HEK293 (cell line): Measurements from ENCODE around the gene ADIPOR2.
"Not testable (repeated sequence)": the region's sequence is repeated elsewhere in the genome, so short reads cannot be mapped to it uniquely, and the experiment has no call there.

Source experiments
- CTCF ChIP-seq: fragments of 450-650 bp; formaldehyde crosslinking; IDR thresholded peaks from 2 replicates; pipeline ENCODE4 v1.5.1; 2016; ENCODE audit warnings: missing biosample characterization, missing genetic modification characterization
- GLI4 ChIP-seq: fragments of 450-650 bp; formaldehyde crosslinking; IDR thresholded peaks from 2 replicates; pipeline ENCODE4 v1.5.1; 2016; ENCODE audit warnings: missing biosample characterization, missing genetic modification characterization
- YY1 ChIP-seq: fragments of 450-650 bp; formaldehyde crosslinking; IDR thresholded peaks from 2 replicates; pipeline ENCODE4 v1.5.1; 2018; ENCODE audit warnings: missing biosample characterization, missing genetic modification characterization
- ZBTB17 ChIP-seq: fragments of 450-650 bp; formaldehyde crosslinking; IDR thresholded peaks from 2 replicates; pipeline ENCODE4 v1.5.1; 2016; ENCODE audit warnings: missing biosample characterization, missing genetic modification characterization
- ZNF114 ChIP-seq: fragments of 450-650 bp; formaldehyde crosslinking; IDR thresholded peaks from 2 replicates; pipeline ENCODE4 v1.5.0; 2017; ENCODE audit warnings: missing biosample characterization, missing genetic modification characterization
- TF ChIP-seq, protein P1 (sequence below): sonication (generic); formaldehyde crosslinking; IDR thresholded peaks from 2 replicates; pipeline ENCODE4 v1.8.1; 2022; ENCODE audit warnings: mild to moderate bottlenecking, moderate library complexity, missing genetic modification reagents
- TF ChIP-seq, protein P2 (sequence below): fragments of 450-650 bp; formaldehyde crosslinking; IDR thresholded peaks from 2 replicates; pipeline ENCODE4 v1.5.1; 2016; ENCODE audit warnings: missing biosample characterization, missing genetic modification characterization, low read depth

DNA sequence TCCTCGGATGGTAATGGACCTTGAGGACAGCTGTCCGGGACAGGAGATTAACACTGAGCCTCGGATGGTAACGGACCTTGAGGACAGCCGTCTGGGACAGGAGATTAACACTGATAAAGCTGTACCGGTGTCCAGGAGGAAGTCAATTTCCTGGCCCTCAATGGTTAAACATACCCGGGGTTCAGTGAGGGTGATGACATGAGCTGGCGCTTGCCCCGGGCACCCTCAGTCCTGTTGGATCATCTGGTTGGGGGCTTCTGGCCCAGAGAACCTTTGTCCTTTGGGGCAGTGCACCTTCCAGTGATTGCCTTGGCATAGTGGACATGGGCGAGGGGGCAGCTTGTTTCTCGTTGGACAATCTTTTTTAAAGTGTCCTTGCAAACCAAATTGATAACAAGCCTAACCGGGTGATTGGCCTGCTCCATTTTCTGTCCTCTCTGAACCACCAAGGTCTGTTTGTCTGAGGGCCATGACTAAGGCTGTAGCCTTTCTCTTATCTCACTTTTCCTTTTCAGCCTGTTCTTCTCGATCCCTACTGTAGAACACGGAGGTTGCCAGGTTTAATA lies 23.0 kb downstream of the ADIPOR2 start:
- not testable (repeated sequence) for TF ChIP-seq ZBTB17; CTCF (tag by site-specific recombination); ZNF114; YY1 (tag by site-specific recombination); GLI4 (tag by site-specific recombination)
- TF ChIP-seq, protein P1, sequence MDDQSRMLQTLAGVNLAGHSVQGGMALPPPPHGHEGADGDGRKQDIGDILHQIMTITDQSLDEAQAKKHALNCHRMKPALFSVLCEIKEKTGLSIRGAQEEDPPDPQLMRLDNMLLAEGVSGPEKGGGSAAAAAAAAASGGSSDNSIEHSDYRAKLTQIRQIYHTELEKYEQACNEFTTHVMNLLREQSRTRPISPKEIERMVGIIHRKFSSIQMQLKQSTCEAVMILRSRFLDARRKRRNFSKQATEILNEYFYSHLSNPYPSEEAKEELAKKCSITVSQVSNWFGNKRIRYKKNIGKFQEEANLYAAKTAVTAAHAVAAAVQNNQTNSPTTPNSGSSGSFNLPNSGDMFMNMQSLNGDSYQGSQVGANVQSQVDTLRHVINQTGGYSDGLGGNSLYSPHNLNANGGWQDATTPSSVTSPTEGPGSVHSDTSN: not testable (repeated sequence)
- TF ChIP-seq, protein P2, sequence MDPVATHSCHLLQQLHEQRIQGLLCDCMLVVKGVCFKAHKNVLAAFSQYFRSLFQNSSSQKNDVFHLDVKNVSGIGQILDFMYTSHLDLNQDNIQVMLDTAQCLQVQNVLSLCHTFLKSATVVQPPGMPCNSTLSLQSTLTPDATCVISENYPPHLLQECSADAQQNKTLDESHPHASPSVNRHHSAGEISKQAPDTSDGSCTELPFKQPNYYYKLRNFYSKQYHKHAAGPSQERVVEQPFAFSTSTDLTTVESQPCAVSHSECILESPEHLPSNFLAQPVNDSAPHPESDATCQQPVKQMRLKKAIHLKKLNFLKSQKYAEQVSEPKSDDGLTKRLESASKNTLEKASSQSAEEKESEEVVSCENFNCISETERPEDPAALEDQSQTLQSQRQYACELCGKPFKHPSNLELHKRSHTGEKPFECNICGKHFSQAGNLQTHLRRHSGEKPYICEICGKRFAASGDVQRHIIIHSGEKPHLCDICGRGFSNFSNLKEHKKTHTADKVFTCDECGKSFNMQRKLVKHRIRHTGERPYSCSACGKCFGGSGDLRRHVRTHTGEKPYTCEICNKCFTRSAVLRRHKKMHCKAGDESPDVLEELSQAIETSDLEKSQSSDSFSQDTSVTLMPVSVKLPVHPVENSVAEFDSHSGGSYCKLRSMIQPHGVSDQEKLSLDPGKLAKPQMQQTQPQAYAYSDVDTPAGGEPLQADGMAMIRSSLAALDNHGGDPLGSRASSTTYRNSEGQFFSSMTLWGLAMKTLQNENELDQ (tag by site-specific recombination): not testable (repeated sequence)
